HG03097 (cell line): Measurements from ENCODE around the gene MLC1.

Experiments
- ATAC-seq: cut with Tn5 transposase; IDR thresholded peaks from one replicate; pipeline ENCODE4 v1.9.1; 2021; ENCODE audit not compliant: unreplicated experiment, low FRiP score

Gene MLC1

GRCh38 chr22:50059881-50060262, 25.4 kb downstream of the MLC1 start:
- ATAC-seq = no peak

- no peak for ATAC-seq
Observed at GRCh38 chr22:50058906-50059880, 26.0 kb downstream of the MLC1 start.

- ATAC-seq = no peak
Observed at GRCh38 chr22:50058061-50058905, 26.9 kb downstream of the MLC1 start, which contains the start of gene TTLL8. Gene TTLL8 (minus strand): TSS chr22:50058298.

- ATAC-seq = no peak
Observed at GRCh38 chr22:50057278-50058060, 27.8 kb downstream of the MLC1 start.

GRCh38 chr22:50056214-50056972, 28.8 kb downstream of the MLC1 start:
- ATAC-seq = no peak

- ATAC-seq = no peak
Observed at GRCh38 chr22:50053861-50054260, 31.4 kb downstream of the MLC1 start.

DNA sequence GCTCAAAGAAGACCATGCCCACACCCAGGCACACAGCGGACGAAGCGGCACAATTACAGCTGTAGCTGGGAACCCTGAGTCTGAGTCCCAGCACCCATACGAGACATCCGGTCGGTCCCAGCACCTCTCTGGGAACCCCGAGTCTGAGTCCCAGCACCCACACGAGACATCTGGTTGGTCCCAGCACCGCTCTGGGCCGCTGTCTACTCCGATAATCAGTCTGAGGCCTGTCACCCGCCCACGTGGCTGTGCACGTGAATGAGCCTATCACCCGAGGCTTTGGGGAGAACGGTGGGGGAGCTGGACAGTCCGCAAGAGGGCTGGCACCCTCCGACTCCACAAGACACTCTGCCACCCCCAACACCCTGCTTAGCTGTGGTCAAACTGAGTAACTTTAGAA, 33.3 kb downstream of the MLC1 start:
- no peak for ATAC-seq

- ATAC-seq = no peak
Observed at GRCh38 chr22:50049299-50050195, 35.7 kb downstream of the MLC1 start.

DNA sequence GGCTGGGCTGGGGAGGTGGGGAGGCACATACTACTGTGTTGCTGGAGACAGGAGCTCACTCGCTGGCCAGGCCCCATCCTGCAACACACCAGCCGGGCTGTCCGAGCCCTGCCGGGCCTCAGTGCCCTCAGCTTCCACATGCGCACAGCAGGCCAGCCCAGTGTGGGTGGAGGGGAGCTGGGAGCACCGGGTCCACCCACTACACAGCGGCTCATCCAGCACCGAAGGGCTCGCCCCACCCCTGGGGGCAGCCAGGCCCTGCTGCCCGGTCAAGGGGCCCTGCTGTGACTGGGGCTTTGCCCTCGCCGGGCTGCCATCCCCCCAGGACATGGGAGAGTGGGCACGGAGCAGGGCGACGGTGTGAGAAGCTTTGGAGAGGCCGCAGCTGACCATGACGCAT, 36.4 kb downstream of the MLC1 start:
- no peak for ATAC-seq

DNA sequence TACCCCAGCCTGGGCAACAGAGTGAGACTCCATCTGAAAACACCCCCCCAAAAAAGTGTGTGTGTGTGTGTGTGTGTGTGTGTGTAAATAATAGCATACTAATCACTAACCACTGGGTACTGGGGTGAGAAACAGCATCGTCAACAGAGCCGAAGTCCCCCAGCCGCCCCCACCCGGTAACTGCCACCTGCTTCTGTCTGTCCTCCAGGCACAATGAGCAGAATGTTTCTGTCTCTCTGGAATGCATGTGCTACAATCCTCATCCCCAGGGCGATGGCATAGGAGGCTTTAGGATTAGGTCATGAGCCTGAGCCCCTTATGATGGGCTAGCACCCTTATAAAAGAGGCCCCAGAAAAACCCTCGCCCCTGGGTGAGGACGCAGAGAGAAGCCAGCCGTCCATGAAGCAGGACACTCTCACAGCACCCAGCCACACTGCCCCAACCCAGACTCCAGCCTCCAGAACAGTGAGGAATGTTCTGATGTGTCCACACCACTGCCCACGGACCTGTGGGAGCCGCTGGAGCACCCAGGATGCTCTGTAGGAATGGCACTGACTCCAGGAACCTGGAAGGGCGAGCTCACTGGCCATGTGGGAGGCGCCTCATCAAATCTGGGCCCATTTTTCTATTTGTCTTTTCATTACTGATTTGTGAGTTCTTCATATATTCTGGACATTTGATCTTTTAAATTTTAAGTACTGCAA, 37.0 kb downstream of the MLC1 start:
- no peak for ATAC-seq

DNA sequence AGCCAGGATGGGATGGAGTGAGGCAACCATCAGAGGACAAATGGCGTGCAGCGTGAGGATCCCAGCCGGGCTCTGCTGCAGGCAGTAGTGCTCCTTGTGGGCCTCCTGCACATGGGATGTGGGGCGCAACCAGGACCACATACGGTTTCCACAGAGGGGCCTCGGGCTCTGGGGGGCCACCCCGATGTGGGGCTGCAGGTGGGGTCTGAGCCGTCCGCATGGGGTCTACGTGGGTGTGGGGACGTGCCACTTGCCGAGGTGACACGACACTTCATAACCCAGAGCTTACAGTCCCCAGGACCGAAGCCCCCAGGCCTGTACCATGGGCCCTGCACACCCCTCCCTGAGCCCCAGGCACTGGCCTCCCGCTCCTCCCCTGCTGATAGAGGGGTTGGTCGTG, 37.9 kb downstream of the MLC1 start:
- no peak for ATAC-seq

- no peak for ATAC-seq
Observed at GRCh38 chr22:50046481-50047245, 38.6 kb downstream of the MLC1 start.

DNA sequence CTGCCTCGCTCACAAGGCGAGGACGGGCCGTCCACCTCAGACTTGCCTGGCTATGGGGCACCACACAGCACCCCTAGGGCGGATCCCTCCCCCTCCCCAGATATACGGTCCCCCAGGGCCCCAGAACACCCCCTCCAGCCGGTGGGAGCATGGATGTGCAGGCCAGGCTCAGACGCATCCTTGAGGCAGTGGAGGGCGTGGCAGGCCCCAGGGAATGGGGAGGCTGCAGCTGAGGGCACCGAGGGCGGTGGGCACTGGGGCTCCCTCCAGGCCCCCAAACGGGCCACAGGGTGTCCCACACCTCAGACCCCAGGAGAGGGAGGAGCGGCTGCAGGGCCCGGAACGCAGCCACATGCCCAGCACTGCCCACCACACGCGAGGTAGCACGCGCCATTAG, 39.2 kb downstream of the MLC1 start:
- no peak for ATAC-seq

DNA sequence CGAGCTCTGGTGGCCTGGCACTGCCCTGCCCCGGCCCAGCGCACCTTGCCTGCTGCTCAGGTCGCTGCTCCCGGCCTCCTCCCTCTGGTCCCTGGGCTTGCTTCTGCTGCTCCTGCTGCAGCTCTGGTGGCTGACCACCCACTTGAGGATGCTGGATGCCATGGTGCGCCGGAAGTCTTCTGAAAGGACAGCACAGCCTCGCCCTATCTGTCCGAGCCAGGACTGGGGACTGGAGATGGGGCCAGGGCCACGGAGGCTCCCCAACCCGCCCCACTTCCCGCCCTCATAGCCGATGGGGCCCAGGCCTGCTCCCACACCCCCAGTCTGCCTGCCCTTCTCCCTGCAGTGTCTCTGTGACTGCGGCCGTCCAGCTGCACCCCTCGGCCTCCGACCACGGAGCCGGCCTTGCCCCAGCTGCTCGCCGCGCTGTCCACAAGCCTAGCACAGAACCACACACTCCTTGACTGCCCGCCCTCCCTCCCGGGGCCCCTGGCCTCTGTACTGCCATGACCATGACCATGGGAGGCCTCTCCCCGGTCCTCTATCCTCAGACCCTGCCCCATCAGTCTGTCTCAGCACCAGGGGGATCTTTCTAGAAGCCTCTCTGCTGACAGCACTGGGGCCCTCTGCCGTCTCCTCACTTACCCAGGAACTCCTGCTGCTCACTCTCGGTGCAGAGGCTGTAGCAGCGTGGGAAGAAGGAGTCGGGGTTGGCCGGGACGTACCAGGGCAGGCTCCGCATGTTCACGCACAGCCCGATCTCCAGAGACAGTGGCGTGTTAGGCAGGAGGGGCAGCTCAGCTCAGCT, 39.8 kb downstream of the MLC1 start:
- no peak for ATAC-seq

GRCh38 chr22:50044485-50045118, 40.6 kb downstream of the MLC1 start:
- no peak for ATAC-seq

DNA sequence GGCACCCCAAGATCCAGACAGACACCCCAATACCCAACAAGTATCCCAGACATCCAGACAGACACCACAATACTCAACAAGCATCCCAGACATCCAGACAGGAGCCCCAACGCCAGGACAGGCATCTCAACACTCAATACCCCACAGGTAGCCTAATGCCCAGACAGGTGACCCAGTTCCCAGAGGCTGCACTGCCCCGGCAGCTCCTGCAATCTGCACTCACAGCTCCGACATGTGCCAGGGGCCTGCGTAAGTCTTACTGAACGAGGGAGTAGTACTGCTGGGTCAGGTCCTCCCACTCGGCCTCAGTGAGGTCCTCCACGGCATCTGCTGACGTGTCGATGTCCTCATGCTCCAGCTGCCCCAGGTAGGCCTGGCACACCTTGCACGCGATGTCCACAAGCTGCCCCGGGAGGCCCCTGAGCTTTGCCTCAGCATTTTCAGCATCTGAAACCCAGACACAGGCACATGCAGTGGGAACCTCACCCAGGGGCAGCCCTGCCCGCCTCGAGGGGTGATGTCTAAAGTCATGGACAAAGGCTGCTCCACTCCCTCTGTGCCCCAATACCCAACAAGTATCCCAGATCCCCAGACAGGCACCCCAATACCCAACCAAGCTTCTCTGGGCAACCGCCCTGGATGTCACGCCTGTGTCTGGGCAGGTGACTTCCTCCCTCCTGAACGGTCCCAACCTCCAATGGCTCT, 43.7 kb downstream of the MLC1 start:
- ATAC-seq = no peak
